ENCODE measurements around the gene SYNE1.

- TF ChIP-seq POLR2A (IDR thresholded peaks at IDR 0.05) (no peak), CTCF (IDR thresholded peaks at IDR 0.05) (no peak)
These were observed 376.0 kb downstream of the SYNE1 start for GRCh38 chr6:152261179-152261578.

Data from heart left ventricle (tissue), 13 donors.